Measurements from ENCODE around the gene SV2A. TPM values are rescaled to one million over a fixed set of nuclear protein-coding genes. Genes with fewer than 3 reads are reported as not detected.
A peak's percentile ranks its signal among the peaks of the same experiment; 100 is the strongest.

The SV2A gene
- total RNA-seq, 1 donor from 2014 or later: 12.7 TPM

DNA sequence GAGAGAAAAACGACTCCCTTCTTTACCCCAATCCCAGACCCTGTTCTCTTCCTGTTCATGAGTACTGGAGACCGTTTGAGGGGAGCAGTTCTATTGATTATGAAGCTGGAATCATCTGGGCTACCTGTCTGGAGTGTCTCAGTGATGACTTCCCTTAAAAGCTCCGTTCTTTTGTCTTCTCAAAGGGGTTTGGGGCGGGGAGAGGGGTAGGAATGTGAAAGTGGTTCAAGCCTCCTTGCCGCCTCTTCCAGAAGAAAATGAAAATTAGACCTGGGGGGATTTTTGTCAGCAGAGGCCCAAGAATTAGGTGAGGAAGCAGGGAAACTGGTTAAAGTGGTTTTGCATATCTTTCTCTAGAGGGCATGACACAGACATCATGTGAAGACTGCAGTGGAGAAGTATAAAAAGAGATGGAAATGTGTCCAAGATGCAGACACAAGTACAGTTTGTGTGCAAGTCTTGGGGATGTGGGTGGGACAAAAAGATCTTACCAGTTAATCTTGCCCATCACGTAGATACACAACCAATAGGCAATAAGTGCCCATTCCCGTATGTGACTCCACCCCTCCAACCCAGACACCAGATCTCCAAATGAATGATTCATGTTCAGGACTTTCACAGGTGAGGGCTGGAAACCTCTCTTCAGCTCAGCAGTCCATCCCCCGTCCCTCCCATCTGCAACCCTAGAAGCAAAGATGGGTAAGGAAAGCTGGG, 19.5 kb upstream of the SV2A start:
- TF ChIP-seq, protein P1, sequence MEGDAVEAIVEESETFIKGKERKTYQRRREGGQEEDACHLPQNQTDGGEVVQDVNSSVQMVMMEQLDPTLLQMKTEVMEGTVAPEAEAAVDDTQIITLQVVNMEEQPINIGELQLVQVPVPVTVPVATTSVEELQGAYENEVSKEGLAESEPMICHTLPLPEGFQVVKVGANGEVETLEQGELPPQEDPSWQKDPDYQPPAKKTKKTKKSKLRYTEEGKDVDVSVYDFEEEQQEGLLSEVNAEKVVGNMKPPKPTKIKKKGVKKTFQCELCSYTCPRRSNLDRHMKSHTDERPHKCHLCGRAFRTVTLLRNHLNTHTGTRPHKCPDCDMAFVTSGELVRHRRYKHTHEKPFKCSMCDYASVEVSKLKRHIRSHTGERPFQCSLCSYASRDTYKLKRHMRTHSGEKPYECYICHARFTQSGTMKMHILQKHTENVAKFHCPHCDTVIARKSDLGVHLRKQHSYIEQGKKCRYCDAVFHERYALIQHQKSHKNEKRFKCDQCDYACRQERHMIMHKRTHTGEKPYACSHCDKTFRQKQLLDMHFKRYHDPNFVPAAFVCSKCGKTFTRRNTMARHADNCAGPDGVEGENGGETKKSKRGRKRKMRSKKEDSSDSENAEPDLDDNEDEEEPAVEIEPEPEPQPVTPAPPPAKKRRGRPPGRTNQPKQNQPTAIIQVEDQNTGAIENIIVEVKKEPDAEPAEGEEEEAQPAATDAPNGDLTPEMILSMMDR (IDR thresholded peaks at IDR 0.05; ENCODE audit: unreplicated experiment): no peak
- Mint-ChIP-seq H3K4me1 (ENCODE audit: unreplicated experiment) (peaks cover 40% of the 10 kb centered on the region), H3K36me3 (ENCODE audit: low read depth, unreplicated experiment) (peaks cover 8% of the 10 kb centered on the region), H3K4me3 (ENCODE audit: unreplicated experiment) (peak overlapping the region; percentile 86), H3K27me3 (ENCODE audit: unreplicated experiment) (peaks cover 12% of the 10 kb centered on the region), H3K9me3 (ENCODE audit: unreplicated experiment) (no peaks in the 10 kb centered on the region), H3K27ac (ENCODE audit: unreplicated experiment) (peak overlapping the region; percentile 42)
- DNase-seq (ENCODE audit: low spot score): no peak

DNA sequence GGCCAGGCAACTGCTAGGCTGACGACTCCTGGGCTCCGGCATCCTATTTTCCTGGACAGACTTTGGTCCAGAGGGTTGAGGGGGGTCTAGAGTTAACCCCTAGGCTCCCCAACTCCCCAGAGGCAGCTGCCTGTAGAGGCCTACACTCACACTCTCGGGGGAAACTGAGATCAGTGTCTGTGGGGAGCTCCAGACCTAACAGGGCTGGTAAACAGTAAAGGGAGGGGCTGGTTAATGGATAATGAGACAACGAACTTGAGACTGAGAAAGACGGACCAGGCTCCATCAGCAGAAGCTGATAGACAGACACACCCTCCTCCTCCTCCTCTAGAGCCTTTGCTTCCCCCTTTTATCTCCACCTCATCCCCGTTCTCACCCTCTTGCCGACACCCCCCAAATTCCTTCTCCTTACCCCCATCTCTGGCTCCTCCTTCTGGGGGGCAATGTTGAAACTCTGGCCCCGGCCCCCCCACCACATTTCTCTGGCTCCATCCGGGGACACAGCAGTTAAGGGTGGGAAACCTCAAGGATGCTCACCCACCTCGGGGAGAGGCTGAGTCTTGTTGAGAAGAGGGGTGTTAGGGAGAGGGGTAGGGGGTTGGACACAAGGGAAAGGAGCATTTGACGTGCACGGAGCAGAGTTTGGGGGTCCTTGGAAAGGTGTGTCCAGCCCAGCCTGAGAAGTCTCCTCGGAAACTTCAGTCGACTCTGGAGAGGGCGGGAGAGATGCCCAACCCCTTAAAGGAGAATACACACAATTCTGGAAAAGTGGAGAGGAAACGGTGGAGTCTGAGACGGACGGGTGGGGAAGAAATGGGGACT, 18.7 kb upstream of the SV2A start, which contains the start of gene MTMR11:
MTMR11 (minus strand) TSS at position 710 of the 822 bp plus-strand sequence; CDS start at position 478, 232 bp downstream.
- H3K27ac Mint-ChIP-seq (ENCODE audit: unreplicated experiment): peak within 1 kb of the TSS; percentile 42
- no peaks in the 10 kb centered on the region for H3K9me3 Mint-ChIP-seq (ENCODE audit: unreplicated experiment)
- H3K36me3 Mint-ChIP-seq (ENCODE audit: low read depth, unreplicated experiment): peaks cover 16% of the 10 kb centered on the region
- peaks cover 13% of the 10 kb centered on the region for H3K27me3 Mint-ChIP-seq (ENCODE audit: unreplicated experiment)
- no peak for DNase-seq (ENCODE audit: low spot score)
- peak within 1 kb of the TSS; percentile 86 for H3K4me3 Mint-ChIP-seq (ENCODE audit: unreplicated experiment)
- TF ChIP-seq, protein P1 (IDR thresholded peaks at IDR 0.05; ENCODE audit: unreplicated experiment): no peak
- H3K4me1 Mint-ChIP-seq (ENCODE audit: unreplicated experiment): peaks cover 34% of the 10 kb centered on the region

DNA sequence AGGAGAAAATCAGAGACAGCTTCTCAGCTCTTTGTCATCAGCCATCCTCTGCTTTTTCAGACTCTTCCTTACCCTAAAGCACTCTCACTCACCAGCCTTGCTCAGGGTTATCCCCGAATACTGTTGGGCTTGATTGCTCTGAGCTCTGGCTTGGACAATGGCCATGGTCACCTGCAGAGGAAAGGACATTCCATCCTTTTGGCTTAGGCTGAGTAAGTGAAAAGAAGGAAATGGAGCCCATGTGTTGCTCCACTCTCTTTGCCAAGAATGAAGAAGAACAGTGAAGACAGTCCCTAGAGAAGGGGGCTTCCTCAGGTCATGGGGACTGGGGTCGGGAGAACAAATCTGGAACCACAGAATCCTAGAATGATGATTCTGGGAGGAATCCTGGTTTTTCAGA, 16.7 kb upstream of the SV2A start:
- Mint-ChIP-seq H3K27me3 (ENCODE audit: unreplicated experiment) (peaks cover 16% of the 10 kb centered on the region), H3K4me1 (ENCODE audit: unreplicated experiment) (peaks cover 31% of the 10 kb centered on the region), H3K27ac (ENCODE audit: unreplicated experiment) (no peak overlapping the region), H3K4me3 (ENCODE audit: unreplicated experiment) (no peak overlapping the region), H3K36me3 (ENCODE audit: low read depth, unreplicated experiment) (peaks cover 24% of the 10 kb centered on the region), H3K9me3 (ENCODE audit: unreplicated experiment) (no peaks in the 10 kb centered on the region)
- TF ChIP-seq, protein P1 (IDR thresholded peaks at IDR 0.05; ENCODE audit: unreplicated experiment): no peak
- DNase-seq (ENCODE audit: low spot score): no peak

DNA sequence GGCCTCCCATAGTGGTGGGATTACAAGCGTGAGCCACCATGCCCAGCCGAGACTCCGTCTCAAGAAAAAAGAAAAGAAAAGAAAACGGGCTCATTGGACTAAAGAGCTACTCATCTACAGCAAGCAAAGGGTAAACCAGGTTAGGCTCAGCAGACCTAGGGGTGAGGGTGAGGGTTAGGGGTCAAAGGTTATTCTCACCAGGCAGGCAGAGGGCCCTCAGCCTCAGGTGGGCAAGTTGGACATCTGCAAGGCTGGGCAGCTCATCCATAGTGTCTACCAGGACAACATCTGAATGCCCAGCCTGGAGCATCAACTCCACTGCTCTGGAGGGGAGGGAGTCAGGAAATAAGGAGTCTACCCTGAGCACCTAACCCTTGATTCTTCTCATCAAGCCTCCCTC, 15.6 kb upstream of the SV2A start:
- H3K4me3 Mint-ChIP-seq (ENCODE audit: unreplicated experiment): peak overlapping the region; percentile 47
- no peak for DNase-seq (ENCODE audit: low spot score)
- H3K27me3 Mint-ChIP-seq (ENCODE audit: unreplicated experiment): peaks cover 19% of the 10 kb centered on the region
- H3K27ac Mint-ChIP-seq (ENCODE audit: unreplicated experiment): no peak overlapping the region
- peaks cover 30% of the 10 kb centered on the region for H3K36me3 Mint-ChIP-seq (ENCODE audit: low read depth, unreplicated experiment)
- H3K9me3 Mint-ChIP-seq (ENCODE audit: unreplicated experiment): no peaks in the 10 kb centered on the region
- H3K4me1 Mint-ChIP-seq (ENCODE audit: unreplicated experiment): peaks cover 31% of the 10 kb centered on the region
- TF ChIP-seq, protein P1 (IDR thresholded peaks at IDR 0.05; ENCODE audit: unreplicated experiment): no peak

Measured in endothelial cell (in vitro differentiated cells).